HCT116 (cell line): ENCODE data around the gene ZNF302.

Experiments used
- EZH2 ChIP-seq: fragments of 200-600 bp; sonication (generic); IDR thresholded peaks from 2 replicates; pipeline ENCODE4 v1.6.1; 2017; ENCODE audit warnings: antibody characterized with exemption, mixed run types
- MAX ChIP-seq: IDR thresholded peaks from 2 replicates; pipeline ENCODE4 v1.6.1; 2012
- POLR2A ChIP-seq: IDR thresholded peaks from 2 replicates; pipeline ENCODE4 v1.7.0; 2011; ENCODE audit warnings: borderline replicate concordance; ENCODE audit not compliant: insufficient read depth, insufficient read length; ENCODE audit errors: extremely low read depth
- SRF ChIP-seq: IDR thresholded peaks from 2 replicates; pipeline ENCODE4 v1.6.1; 2012; ENCODE audit warnings: low read depth
- TCF7L2 ChIP-seq: IDR thresholded peaks from 2 replicates; pipeline ENCODE4 v1.7.0; 2011; ENCODE audit warnings: borderline replicate concordance, inconsistent platforms; ENCODE audit not compliant: insufficient read depth, insufficient read length; ENCODE audit errors: extremely low read depth
- YY1 ChIP-seq: IDR thresholded peaks from 2 replicates; pipeline ENCODE4 v1.6.1; 2011; ENCODE audit warnings: low read length, low read depth, moderate library complexity, mild to moderate bottlenecking; ENCODE audit not compliant: insufficient replicate concordance; ENCODE audit errors: extremely low read depth
- ZNF274 ChIP-seq: fragments of 200-500 bp; sonication (Bioruptor generic); IDR thresholded peaks from 2 replicates; pipeline ENCODE4 v1.6.1; 2014; ENCODE audit warnings: mild to moderate bottlenecking, low read depth, low read length, inconsistent platforms
- TF ChIP-seq, protein P1 (sequence below), 3 experiments: fragments of 200-600 bp in 1 of 3; sonication (generic) in 1 of 3; IDR thresholded peaks in 2 of 3; conservative IDR thresholded peaks in 1 of 3; 2 replicates each; pipeline ENCODE4 v1.5.1; 2012 to 2017; ENCODE audit warnings: low read depth in 2 of 3, low read length in 2 of 3, antibody characterized with exemption in 1 of 3, borderline replicate concordance in 1 of 3, control low read depth in 1 of 3, mild to moderate bottlenecking in 1 of 3, mixed read lengths in 1 of 3, mixed run types in 1 of 3, moderate library complexity in 1 of 3; ENCODE audit not compliant: insufficient read depth in 1 of 3

DNA sequence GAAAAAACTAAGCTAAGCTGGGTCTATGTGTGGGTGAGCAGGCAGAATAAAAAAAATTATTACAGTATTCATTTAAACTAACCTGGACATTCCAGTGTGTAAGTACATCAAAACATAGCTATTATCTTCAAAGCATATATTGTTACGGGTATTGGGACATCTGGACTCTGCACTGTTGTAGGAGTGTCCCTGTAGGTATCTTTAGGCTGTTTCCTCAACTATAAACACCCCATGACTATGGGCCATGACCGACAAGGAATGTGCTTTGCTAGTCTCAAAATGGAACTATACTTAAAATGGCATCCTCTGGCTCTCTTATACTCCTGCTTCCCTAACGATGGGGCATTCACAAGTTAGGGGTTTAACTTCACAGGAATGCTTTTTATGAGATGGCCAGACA, 3.9 kb upstream of the ZNF302 start:
- TF ChIP-seq, protein P1, sequence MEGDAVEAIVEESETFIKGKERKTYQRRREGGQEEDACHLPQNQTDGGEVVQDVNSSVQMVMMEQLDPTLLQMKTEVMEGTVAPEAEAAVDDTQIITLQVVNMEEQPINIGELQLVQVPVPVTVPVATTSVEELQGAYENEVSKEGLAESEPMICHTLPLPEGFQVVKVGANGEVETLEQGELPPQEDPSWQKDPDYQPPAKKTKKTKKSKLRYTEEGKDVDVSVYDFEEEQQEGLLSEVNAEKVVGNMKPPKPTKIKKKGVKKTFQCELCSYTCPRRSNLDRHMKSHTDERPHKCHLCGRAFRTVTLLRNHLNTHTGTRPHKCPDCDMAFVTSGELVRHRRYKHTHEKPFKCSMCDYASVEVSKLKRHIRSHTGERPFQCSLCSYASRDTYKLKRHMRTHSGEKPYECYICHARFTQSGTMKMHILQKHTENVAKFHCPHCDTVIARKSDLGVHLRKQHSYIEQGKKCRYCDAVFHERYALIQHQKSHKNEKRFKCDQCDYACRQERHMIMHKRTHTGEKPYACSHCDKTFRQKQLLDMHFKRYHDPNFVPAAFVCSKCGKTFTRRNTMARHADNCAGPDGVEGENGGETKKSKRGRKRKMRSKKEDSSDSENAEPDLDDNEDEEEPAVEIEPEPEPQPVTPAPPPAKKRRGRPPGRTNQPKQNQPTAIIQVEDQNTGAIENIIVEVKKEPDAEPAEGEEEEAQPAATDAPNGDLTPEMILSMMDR (IDR thresholded peaks at IDR 0.05 in 2 of 3, conservative IDR thresholded peaks at IDR 0.05 in 1 of 3; ENCODE audit: borderline replicate concordance in 1 of 3, insufficient read depth in 1 of 3, low read depth in 2 of 3, low read length in 2 of 3): no peak
- TF ChIP-seq EZH2 (no peak), MAX (no peak), SRF (no peak), POLR2A (no peak), ZNF274 (no peak), TCF7L2 (no peak), YY1 (no peak)
